Activated naive CD8-positive, alpha-beta T cell treated with anti-CD3 and anti-CD28 coated beads for 36 hours (primary cell): ENCODE measurements around the gene S100A6. TPM values are rescaled to one million over a fixed set of nuclear protein-coding genes. Genes with fewer than 3 reads are reported as not detected.
"Not testable (repeated sequence)": the region's sequence is repeated elsewhere in the genome, so short reads cannot be mapped to it uniquely, and the experiment has no call there.

Experiments used
- DNase-seq: peaks from one replicate; pipeline ENCODE4 v3.0.0; 2021
- H3K27ac Mint-ChIP-seq: one replicate; pipeline ENCODE4 v1.8.0; 2022; ENCODE audit warnings: mild to moderate bottlenecking, moderate library complexity, mixed read lengths
- H3K27me3 Mint-ChIP-seq: one replicate; pipeline ENCODE4 v1.8.0; 2022; ENCODE audit warnings: mild to moderate bottlenecking, mixed read lengths
- H3K36me3 Mint-ChIP-seq: one replicate; pipeline ENCODE4 v1.8.0; 2021; ENCODE audit warnings: mild to moderate bottlenecking, mixed read lengths
- H3K4me1 Mint-ChIP-seq: one replicate; pipeline ENCODE4 v1.8.0; 2021; ENCODE audit warnings: mixed read lengths
- H3K4me3 Mint-ChIP-seq: one replicate; pipeline ENCODE4 v1.8.0; 2022; ENCODE audit warnings: mild to moderate bottlenecking, moderate library complexity, mixed read lengths
- H3K9me3 Mint-ChIP-seq: one replicate; pipeline ENCODE4 v1.8.0; 2022; ENCODE audit warnings: mixed read lengths
- total RNA-seq, 2 experiments: library from RNA; stranded (reverse); gene quantifications; one replicate each; pipeline ENCODE4 v1.2.3, GENCODE V29; 2021

The S100A6 gene
- total RNA-seq, 2 experiments from 2014 or later: 144 to 155 TPM

DNA sequence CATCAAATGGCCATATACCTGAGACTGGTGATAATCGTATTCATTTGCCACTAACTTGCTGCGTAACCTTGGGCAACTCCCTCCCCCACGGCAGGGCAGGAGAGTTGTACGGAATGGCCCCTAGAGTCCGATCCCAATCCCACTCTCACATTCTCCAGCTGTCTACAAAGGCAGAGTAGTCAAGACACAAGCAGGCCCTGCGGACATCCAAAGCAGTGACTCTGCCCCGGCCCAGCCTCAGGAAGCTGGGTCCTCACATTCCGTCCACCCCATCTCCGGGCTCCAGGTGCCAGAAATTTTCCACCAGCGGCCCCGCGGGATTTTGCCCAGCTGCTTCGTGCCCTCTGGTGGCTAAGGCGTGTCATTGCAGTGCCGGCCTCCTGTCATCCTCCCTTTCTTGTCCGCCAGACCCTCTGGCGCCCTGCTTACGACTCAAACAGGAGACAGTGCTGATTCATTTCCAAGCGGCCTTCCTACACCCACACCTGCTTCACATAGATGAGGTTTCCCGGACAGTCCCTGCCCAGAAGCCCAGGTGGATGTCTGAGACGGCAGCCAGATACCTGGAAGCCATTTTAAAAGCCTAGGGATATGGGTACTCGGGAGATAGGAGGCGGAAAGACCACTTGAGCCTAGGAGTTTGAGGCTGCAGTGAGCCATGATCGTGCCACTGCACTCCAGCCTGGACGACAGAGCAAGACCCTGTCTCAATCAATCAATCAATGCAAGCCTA lies 32.7 kb upstream of the S100A6 start:
- no peaks in the 10 kb centered on the region for H3K9me3 Mint-ChIP-seq

DNA sequence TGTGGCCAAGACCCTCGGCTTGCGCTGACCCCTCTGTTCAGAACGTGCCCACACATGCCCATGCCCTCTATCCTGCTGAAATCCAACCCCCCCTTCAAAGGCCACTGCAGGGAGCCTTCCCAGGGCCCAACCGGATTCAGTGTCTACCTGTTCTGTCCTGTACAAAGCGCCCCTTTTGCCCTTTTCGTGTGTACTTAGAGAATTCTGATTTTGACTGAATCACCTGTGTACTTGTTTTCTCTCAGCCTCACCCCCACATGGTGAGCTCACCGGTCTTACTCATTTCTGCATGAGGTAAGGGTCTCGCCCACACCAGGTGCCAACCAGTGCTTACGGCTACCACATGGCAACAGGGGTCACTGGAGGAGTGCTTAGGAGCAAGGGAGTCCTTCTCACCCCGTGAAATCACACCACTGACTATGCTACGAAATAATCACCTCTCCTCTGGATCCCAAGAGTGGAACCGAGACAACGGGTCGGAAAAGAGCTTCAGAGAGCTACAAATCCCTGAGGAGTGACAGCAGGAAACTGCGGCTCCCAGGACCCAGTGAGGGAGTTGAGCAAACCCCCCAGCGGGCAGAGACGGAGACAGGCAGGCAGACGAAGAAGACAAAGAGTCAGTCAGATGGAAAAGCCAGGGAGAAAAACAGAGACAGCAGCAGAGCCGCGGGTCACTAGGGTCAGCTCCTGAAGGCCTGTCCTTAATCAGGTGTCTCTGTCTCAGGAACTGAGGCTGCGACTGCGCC lies 32.0 kb upstream of the S100A6 start:
- H3K27ac Mint-ChIP-seq: peak overlapping the region; percentile 16
- DNase-seq: peak; percentile 50
- peaks cover 44% of the 10 kb centered on the region for H3K4me1 Mint-ChIP-seq
- no peak overlapping the region for H3K4me3 Mint-ChIP-seq
- H3K9me3 Mint-ChIP-seq: no peaks in the 10 kb centered on the region
- no peaks in the 10 kb centered on the region for H3K36me3 Mint-ChIP-seq
- H3K27me3 Mint-ChIP-seq: peaks cover 4% of the 10 kb centered on the region

More for the DNA sequence above, 32.7 kb upstream of the S100A6 start:
- H3K36me3 Mint-ChIP-seq: no peaks in the 10 kb centered on the region
- H3K27ac Mint-ChIP-seq: peak overlapping the region; percentile 62
- H3K27me3 Mint-ChIP-seq: peaks cover 4% of the 10 kb centered on the region
- peak; percentile 80 for DNase-seq
- peak overlapping the region; percentile 33 for H3K4me3 Mint-ChIP-seq
- peaks cover 49% of the 10 kb centered on the region for H3K4me1 Mint-ChIP-seq

DNA sequence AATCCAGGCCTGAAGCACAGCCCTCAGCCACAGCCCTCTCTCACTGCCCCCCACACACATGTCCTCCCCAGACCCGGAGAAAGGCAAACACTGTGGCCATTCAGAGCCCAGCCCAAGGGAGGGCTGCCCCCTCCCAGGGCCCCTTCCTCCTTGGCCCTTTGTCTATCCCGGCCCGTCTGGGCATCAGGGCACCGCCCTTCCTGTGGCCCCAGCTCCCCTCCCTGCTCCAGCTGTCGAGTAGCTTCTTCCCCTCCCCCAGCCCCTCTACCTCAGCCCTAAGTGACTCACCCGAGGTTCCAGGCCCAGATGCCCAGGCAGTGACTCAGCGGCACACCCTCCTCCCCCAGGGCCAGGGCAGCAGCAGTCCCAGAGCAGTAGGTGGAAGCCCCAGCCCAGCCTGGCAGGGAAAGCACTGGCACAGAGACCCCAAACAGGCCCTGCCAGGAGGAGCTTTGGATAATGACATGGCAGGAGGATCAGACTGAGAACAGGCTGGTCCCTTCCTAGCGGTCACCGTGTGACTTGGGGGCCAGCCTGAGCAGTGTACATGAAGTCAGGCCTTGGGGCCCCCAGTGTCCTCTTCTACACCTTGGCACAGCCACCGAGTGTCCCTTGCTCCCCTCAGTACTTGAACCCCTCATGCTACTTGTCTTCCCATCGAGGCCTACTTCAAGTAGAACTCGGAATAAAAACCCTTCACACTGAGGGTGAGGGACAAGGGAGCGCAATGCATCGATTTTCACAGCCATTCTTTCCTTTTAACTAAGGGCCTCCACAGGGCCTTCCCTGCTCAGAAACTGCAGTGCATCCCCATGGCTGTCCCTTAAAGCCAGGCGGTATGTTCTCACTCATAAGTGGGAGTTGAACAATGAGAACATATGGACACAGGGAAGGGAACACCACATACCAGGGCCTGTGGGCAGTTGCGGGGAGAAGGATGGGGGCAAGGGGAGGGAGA lies 30.9 kb upstream of the S100A6 start:
- Mint-ChIP-seq H3K36me3 (no peaks in the 10 kb centered on the region), H3K4me3 (peak overlapping the region; percentile 24), H3K4me1 (peaks cover 35% of the 10 kb centered on the region), H3K27ac (peak overlapping the region; percentile 82), H3K9me3 (no peaks in the 10 kb centered on the region), H3K27me3 (peaks cover 4% of the 10 kb centered on the region)
- peak; percentile 89 for DNase-seq

DNA sequence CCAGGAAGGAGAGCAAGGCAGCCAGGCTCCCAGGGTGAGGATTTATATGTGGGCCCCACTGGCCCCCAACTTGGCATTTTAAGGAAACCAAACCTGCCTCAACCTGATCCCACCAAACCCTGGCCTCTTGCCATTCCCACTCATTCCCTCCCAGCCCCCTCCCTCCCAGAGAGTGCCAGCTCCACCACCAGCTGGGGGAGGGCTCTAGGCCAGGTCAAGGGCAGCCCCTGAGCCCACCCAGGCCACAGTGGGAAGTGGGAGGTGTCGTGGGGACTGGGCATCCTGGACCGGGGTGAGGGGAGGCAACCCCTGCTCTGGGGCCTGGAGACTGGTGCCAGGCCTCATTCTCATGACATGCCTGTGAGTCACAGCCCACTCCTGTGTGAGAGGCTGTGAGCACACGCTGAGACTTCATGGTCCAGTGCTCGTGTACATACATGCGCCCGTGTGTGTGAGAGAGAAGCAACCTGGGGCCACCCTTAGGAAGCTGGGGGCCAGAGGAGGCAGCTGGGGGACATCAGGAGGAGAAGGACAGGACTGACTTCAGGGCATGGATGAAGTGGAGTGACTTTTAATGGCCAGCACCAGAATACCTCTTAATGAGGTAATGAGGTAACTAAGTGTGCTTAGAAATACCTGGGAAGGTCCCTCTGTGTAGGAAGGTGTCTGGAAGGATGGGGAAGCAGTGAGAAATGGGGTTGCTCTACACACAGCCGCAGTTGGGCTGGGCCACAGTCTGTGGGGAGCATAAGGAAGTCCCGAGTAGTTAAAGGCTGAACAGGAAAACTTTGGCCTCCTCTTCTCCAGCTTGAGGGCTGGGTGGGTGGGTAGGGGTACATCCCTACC lies 30.0 kb upstream of the S100A6 start, which contains the start of gene S100A2:
Gene S100A2, minus strand, starts transcription at position 316 of the 846 bp plus-strand sequence. CDS start 1,967 bp downstream, outside the sequence.
- H3K9me3 Mint-ChIP-seq: no peaks in the 10 kb centered on the region
- DNase-seq: peak; percentile 49
- no peaks in the 10 kb centered on the region for H3K36me3 Mint-ChIP-seq
- H3K4me1 Mint-ChIP-seq: peaks cover 33% of the 10 kb centered on the region
- H3K4me3 Mint-ChIP-seq: peak within 1 kb of the TSS; percentile 68
- H3K27me3 Mint-ChIP-seq: peaks cover 4% of the 10 kb centered on the region
- peak within 1 kb of the TSS; percentile 91 for H3K27ac Mint-ChIP-seq

GRCh38 chr1:153563991-153564390 lies 28.2 kb upstream of the S100A6 start:
- Mint-ChIP-seq H3K9me3 (no peaks in the 10 kb centered on the region), H3K36me3 (no peaks in the 10 kb centered on the region), H3K27me3 (no peaks in the 10 kb centered on the region), H3K4me3 (no peak overlapping the region), H3K27ac (no peak overlapping the region), H3K4me1 (peaks cover 30% of the 10 kb centered on the region)
- DNase-seq: no peak

DNA sequence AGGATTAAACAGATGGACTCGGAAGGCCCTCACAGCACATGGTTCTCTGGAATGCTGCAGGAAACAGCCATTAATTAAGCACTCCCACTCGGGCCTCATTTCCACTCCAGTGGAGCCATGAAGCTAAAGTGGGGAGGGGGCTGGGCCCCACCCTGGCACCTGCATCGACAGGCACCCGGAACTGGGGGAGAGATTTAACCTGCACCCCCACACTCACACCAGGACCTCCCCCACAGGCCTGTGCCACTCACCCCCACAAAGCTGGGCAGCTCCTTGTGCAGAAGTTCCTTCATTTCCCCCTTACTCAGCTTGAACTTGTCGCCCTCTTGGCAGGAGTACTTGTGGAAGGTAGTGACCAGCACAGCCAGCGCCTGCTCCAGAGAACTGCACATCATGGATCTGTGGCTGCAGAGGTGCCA lies 27.7 kb upstream of the S100A6 start:
- no peaks in the 10 kb centered on the region for H3K27me3 Mint-ChIP-seq
- no peaks in the 10 kb centered on the region for H3K9me3 Mint-ChIP-seq
- H3K27ac Mint-ChIP-seq: no peak overlapping the region
- no peak overlapping the region for H3K4me3 Mint-ChIP-seq
- no peak for DNase-seq
- H3K4me1 Mint-ChIP-seq: peaks cover 26% of the 10 kb centered on the region
- H3K36me3 Mint-ChIP-seq: no peaks in the 10 kb centered on the region

DNA sequence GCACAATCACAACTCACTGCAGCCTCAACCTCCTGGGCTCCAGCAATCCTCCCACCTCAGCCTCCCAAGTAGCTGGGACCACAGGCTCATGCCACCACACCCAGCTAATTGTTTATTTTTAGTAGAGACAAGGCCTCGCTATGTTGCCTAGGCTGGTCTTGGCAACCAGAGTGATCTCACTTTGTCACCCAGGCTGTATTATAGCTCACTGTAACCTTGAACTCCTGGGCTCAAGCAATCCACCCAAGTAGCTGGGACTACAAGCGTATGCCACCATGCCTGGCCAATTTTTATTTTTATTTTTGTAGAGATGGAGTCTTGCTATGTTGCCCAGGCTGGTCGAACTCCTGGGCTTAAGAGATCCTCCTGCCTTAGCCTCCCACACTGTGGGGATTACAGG lies 26.2 kb upstream of the S100A6 start:
- H3K4me1 Mint-ChIP-seq: peaks cover 14% of the 10 kb centered on the region
- H3K36me3 Mint-ChIP-seq, H3K4me3 Mint-ChIP-seq, H3K27ac Mint-ChIP-seq, DNase-seq, H3K9me3 Mint-ChIP-seq, H3K27me3 Mint-ChIP-seq: not testable (repeated sequence)

- H3K4me1 Mint-ChIP-seq: peaks cover 9% of the 10 kb centered on the region
- H3K27me3 Mint-ChIP-seq: no peaks in the 10 kb centered on the region
- no peaks in the 10 kb centered on the region for H3K9me3 Mint-ChIP-seq
- no peaks in the 10 kb centered on the region for H3K36me3 Mint-ChIP-seq
- no peak overlapping the region for H3K4me3 Mint-ChIP-seq
- no peak for DNase-seq
- no peak overlapping the region for H3K27ac Mint-ChIP-seq
Measured at GRCh38 chr1:153561466-153561985, 25.7 kb upstream of the S100A6 start.

DNA sequence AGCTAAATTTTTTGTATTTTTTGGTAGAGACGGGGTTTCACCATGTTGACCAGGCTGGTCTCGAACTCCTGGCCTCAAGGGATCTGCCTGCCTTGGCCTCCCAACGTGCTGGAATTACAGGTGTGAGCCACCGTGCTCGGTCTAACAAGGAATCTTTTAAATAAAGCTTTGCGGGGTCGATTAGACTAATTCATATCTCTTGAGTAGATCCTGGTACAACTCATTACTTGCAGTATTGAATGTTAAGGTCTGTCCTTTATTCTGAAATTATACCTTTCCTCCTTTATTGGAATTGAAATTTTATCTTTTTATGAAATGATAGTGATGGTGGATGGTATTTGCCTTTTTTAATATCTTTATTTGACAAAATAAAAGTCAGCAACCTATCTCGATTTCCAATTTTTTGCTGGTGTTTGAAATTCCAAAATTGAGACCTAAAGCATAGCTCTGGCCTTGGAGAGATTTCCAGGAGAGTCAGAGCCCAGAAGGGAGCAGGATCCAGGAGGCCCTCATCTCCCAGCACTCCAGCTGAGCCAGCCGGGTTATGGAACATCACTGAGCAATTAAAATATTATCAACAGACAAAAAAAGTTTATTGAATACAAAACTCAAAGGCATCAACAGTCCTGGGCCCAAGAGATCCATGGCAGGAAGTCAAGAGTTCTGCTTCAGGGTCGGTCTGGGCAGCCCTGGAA lies 25.1 kb upstream of the S100A6 start:
- H3K4me1 Mint-ChIP-seq: peaks cover 6% of the 10 kb centered on the region
- no peak overlapping the region for H3K4me3 Mint-ChIP-seq
- no peaks in the 10 kb centered on the region for H3K27me3 Mint-ChIP-seq
- no peaks in the 10 kb centered on the region for H3K9me3 Mint-ChIP-seq
- no peak overlapping the region for H3K27ac Mint-ChIP-seq
- no peaks in the 10 kb centered on the region for H3K36me3 Mint-ChIP-seq
- DNase-seq: no peak

DNA sequence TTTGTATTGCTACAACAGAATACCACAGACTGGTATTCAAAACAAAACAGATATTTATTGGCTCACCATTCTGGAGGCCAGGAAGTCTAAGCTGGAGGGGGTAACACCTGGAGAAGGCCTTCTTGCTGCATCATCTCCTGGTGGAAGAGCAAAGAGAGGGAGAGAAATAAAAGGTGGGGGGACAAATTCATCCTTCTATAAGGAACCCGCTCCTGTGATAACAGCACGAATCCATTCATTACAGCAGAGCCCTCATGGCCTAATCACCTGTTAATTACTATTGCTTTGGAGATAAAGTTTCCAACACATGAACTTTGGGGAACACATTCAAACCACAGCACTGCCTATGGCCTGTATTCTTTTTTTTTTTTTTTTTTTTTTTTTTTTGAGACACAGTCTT lies 24.4 kb upstream of the S100A6 start:
- Mint-ChIP-seq H3K27me3 (no peaks in the 10 kb centered on the region), H3K36me3 (no peaks in the 10 kb centered on the region), H3K27ac (no peak overlapping the region), H3K9me3 (no peaks in the 10 kb centered on the region), H3K4me3 (no peak overlapping the region), H3K4me1 (peaks cover under 1% of the 10 kb centered on the region)
- no peak for DNase-seq

- Mint-ChIP-seq H3K27ac (no peak overlapping the region), H3K4me1 (no peaks in the 10 kb centered on the region), H3K27me3 (no peaks in the 10 kb centered on the region), H3K36me3 (no peaks in the 10 kb centered on the region), H3K4me3 (no peak overlapping the region), H3K9me3 (no peaks in the 10 kb centered on the region)
- DNase-seq: no peak
Measured at GRCh38 chr1:153557877-153558276, 22.1 kb upstream of the S100A6 start.

- Mint-ChIP-seq H3K4me1 (no peaks in the 10 kb centered on the region), H3K36me3 (no peaks in the 10 kb centered on the region), H3K4me3 (no peak overlapping the region), H3K27me3 (no peaks in the 10 kb centered on the region), H3K27ac (no peak overlapping the region), H3K9me3 (no peaks in the 10 kb centered on the region)
- DNase-seq: no peak
Measured at GRCh38 chr1:153556348-153556747, 20.6 kb upstream of the S100A6 start.

DNA sequence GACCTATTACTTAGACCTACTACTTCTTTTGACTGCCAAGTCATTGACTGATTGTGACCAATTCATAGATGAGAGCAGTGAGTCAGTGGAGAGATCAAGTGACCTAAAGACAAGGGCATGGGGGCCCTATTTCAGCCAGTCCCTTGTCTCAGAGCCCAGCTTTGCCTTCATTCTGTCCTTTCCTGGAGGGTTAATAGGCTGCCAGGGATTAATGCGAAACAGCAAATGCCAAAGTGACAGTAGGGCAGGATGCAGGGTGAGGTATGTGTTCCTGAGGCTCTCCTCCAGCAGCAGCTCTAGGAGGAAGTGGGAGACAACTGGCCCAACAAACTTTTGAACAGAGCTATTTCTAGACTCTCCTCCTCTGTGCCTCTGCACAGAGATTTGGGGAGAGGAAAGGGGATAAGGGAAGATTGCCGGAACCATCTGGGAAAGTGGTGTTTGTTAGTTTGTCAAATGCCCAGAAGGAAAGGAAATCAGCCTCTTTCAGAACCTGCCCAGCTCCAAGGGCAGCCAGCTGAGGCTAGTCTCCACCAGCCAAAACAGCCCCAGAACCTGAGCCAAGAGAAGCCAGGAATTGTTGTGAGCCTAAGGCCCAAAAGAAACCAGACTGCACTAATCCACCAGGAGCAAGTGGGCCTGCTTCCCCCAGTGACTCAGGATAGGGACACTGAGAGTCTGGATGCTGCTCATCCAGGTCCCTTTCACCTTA lies 18.2 kb upstream of the S100A6 start:
- H3K9me3 Mint-ChIP-seq: no peaks in the 10 kb centered on the region
- H3K4me1 Mint-ChIP-seq: peaks cover 5% of the 10 kb centered on the region
- H3K4me3 Mint-ChIP-seq: no peak overlapping the region
- H3K36me3 Mint-ChIP-seq: no peaks in the 10 kb centered on the region
- H3K27me3 Mint-ChIP-seq: no peaks in the 10 kb centered on the region
- no peak for DNase-seq
- peak overlapping the region; percentile 16 for H3K27ac Mint-ChIP-seq
